NCI-H82 (cell line): ENCODE results near the gene MIP.
A peak's percentile ranks its signal among the peaks of the same experiment; 100 is the strongest.
"Not testable (repeated sequence)": the region's sequence is repeated elsewhere in the genome, so short reads cannot be mapped to it uniquely, and the experiment has no call there.

Source experiments
- DNase-seq: peaks from one replicate; lab custom pipeline; 2025; lab: John Stamatoyannopoulos, UW

Gene MIP

GRCh38 chr12:56454557-56454956 is at the start of gene MIP:
Gene MIP, minus strand, starts transcription at chr12:56454657. Its CDS starts 44 bp downstream, at chr12:56454613.
- no peak for DNase-seq

DNA sequence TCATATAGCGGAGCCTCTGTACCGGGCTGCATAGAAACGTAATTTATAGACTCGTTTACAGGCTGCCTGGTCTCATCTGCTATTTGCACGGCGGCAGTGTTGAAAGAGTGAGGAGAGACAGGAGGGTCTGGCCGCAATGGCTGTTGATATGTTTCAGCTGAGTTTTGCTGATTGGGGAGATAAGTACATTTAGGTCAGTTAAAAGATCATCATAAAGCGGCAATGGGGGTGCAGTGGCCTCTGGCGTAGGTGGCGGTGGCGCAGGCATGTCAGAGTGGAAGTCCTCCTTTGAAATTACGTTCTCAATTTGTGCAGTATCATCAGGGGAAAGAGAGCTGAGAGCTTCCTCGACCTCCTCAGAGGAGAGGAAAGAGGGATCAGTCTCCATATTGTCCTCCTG is 45.4 kb upstream of the MIP start:
- not testable (repeated sequence) for DNase-seq

- DNase-seq = peak; percentile 82
Measured at GRCh38 chr12:56499452-56499851, 45.0 kb upstream of the MIP start.

DNA sequence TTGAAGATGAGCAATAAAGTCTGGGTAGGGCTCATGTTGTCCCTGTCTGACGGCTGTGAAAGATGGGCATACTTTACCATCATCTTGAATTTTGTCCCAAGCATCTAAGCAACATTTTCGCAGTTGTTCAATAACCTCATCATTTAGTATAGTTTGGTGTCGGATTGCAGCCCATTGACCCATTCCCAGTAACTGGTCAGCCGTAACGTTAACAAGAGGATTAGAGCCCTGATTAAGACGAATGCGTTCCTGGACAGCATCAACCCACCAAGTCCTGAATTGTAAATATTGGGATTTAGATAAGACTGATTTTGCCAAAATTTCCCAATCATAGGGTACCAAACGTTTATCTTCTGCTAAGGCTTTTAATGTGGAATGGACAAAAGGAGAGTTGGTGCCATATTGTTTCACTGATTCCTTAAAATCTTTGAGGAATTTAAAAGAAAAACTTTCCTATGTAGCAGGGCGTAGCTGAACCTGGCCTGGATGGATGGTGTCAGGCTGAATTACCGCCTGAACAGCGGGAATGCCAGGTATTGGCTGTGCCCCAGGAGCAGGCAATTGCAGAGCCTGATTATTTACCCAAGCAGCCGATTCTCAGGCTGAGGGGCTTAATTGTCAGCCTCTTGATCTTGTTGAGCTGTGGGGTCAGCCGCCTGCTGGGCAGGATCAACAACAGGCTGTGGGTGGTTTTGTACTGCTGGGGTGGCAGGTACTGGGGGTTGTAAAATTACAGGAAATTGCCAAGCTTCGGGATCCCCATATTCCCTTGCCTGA is 43.9 kb upstream of the MIP start:
- peak; percentile 90 for DNase-seq

DNA sequence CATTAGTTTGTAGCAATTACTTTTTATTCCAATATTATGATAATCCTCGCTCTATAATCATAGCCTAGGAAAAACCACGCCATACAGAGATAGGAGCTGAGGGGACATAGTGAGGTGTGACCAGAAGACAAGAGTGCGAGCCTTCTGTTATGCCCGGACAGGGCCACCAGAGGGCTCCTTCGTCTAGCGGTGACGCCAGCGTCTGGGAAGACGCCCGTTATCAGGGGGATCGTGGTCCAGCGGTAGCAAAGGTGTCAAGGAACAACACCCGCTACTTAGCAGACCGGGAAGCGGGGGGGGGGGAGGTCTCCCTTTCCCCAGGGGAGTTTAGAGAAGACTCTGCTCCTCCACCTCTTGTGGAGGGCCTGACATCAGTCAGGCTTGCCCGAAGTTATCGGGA is 42.2 kb upstream of the MIP start:
- DNase-seq = not testable (repeated sequence)

GRCh38 chr12:56494481-56494880 is 40.0 kb upstream of the MIP start:
- not testable (repeated sequence) for DNase-seq

DNA sequence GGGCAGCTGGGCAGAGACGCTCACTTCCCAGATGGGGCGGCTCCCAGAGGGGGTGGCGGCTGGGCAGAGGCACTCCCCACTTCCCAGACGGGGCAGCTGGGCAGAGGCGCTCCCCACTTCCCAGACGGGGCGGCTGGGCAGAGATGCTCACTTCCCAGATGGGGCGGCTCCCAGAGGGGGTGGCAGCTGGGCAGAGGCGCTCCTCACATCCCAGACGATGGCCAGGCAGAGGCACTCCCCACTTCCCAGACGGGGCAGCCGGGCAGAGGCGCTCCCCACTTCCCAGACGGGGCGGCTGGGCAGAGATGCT is 39.6 kb upstream of the MIP start:
- DNase-seq = not testable (repeated sequence)

DNA sequence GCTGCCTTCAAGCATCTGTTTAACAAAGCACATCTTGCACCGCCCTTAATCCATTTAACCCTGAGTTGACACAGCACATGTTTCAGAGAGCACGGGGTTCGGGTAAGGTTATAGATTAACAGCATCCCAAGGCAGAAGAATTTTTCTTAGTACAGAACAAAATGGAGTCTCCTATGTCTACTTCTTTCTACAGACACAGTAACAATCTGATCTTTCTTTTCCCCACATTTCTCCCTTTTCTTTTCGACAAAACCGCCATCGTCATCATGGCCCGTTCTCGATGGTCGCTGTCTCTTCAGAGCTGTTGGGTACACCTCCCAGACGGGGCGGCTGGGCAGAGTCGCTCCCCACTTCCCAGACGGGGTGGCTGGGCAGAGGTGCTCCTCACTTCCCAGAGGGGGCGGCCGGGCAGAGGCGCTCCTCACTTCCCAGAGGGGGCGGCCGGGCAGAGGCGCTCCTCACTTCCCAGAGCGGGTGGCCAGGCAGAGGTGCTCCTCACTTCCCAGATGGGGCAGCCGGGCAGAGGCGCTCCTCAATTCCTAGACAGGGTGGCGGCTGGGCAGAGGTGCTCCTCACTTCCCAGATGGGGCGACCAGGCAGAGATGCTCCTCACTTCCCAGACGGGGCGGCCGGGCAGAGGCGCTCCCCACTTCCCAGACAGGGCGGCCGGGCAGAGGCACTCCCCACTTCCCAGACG is 39.1 kb upstream of the MIP start:
- peak; percentile 70 for DNase-seq

DNA sequence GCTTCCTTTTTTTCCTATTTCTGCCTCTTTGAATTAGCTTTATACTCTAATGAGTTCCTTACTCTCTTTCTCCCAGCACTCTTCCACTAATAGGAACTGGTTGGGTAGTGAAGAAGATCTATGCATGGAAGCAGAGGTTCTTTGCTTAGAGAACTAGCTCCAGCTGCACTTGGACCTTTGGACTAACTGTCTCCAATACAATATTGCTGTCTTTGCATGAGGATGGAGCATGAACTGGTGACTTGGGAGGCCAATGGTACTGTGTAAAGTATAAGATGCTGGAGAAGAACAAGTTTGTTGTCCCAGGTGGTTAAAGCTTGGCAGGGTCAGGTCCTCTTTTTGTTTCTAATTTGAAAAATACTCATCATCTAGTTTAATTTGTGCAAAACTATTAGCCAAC is 35.9 kb upstream of the MIP start:
- DNase-seq = peak; percentile 60

- DNase-seq = peak; percentile 64
Measured at GRCh38 chr12:56488041-56488955, 33.8 kb upstream of the MIP start, which contains the start of gene GLS2. Gene GLS2, minus strand, starts transcription at chr12:56488161. Its CDS starts 43 bp downstream, at chr12:56488118.

GRCh38 chr12:56487448-56488040 is 33.1 kb upstream of the MIP start:
- peak; percentile 70 for DNase-seq

- no peak for DNase-seq
Measured at GRCh38 chr12:56486694-56487093, 32.2 kb upstream of the MIP start.

DNA sequence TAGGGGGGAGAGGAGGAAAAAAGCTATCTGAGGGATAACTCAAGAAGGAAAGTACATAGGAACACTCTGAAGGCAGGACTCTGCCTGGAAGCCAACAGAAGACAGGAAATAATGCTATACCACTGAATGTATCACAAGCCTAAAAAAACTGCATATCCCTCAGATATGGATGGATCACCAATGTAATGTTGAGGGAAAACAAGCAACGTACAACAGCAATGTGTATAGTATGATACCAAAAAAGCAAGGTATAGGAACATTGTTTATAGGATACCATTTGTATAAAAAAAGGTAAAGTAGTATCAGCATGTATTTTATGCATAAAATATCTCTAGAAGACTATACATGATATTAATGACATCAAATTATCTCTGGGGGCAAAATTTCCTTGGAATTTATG is 30.1 kb upstream of the MIP start:
- DNase-seq = no peak

DNA sequence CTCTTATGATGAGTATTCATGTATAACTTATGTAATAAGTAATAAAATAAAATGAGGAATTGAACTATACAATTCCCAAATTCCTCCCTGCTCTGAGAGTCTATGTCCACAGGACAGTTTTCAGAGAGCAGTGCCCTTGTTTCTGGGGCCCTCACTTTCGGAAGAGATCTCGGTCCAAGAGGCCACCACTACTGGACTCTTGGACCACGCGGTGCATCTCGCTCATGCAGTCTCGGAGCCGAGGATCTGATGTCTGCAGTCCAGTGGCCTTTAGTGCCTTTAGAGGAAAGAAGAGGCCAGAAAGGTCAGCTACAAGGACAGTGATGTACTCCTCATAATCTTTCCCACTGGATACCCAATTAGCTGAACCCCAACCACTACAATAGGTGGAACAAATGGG is 25.2 kb upstream of the MIP start:
- DNase-seq = no peak

- no peak for DNase-seq
Measured at GRCh38 chr12:56477521-56478225, 23.2 kb upstream of the MIP start.

GRCh38 chr12:56476972-56477432 is 22.5 kb upstream of the MIP start:
- no peak for DNase-seq

DNA sequence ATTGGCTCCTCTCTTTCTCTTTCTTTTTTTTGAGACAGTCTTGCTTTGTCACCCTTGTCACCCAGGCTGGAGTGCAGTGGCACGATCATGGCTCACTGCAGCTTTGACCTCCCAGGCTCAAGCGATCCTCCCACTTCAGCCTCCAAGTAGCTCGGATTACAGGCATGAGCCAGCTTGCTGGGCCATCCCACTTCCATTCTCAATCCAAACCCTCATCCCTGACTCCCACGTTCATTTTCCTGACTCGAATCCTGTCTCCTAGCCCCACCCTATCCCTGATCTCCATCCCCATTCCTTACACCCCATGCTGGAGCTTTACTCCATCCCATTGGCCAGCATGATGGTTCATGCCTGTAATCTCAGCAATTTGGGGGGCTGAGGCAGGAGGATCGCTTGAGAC is 21.7 kb upstream of the MIP start:
- DNase-seq = no peak

DNA sequence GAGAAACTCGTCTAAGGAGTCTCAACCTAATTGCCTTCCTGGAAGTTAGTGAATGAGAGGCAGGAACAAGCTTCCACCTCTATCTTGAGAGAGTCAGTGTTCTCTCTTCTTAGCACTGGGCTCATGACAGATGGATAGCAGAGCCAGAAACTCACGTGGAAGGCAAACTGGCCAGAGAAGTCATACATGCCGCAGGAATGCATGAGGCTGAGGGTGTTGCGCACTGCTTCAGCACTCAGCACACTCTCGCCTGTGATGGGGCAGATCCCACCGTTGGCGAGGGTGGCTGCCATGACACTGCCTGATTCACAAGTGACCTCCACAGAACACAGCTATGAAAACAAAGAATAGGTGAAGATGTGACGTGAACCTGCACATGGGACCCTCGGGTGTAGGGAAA is 19.9 kb upstream of the MIP start:
- no peak for DNase-seq

- no peak for DNase-seq
Measured at GRCh38 chr12:56469007-56469930, 14.8 kb upstream of the MIP start.
